GM12865 (cell line): Measurements from ENCODE around the gene KIRREL3.
"Not testable (repeated sequence)": the region's sequence is repeated elsewhere in the genome, so short reads cannot be mapped to it uniquely, and the experiment has no call there.

Experiments used
- DNase-seq: peaks from one replicate; pipeline ENCODE4 v3.0.0; 2010; ENCODE audit warnings: low read depth
- H3K4me3 ChIP-seq: 2 replicates; pipeline ENCODE4 v1.5.1; 2011; ENCODE audit warnings: mild to moderate bottlenecking, low read depth, low read length, control low read depth
- CTCF ChIP-seq: IDR thresholded peaks from 2 replicates; pipeline ENCODE4 v1.5.1; 2011; ENCODE audit warnings: low read length, control low read depth, low read depth, inconsistent platforms; ENCODE audit not compliant: insufficient read depth; ENCODE audit errors: missing control alignments

KIRREL3 gene

GRCh38 chr11:126963603-126964363 lies 36.8 kb downstream of the KIRREL3 start:
- TF ChIP-seq CTCF, result no peak
- no peak overlapping the region for H3K4me3 ChIP-seq
- no peak for DNase-seq

GRCh38 chr11:126963115-126963514 lies 37.5 kb downstream of the KIRREL3 start:
- H3K4me3 ChIP-seq, result no peak overlapping the region
- no peak for TF ChIP-seq CTCF
- no peak for DNase-seq

- no peak for DNase-seq
- TF ChIP-seq CTCF, result no peak
- no peak overlapping the region for H3K4me3 ChIP-seq
These were observed 40.9 kb downstream of the KIRREL3 start for GRCh38 chr11:126959700-126960099.

GRCh38 chr11:126956635-126957034 lies 43.9 kb downstream of the KIRREL3 start:
- no peak for DNase-seq
- no peak overlapping the region for H3K4me3 ChIP-seq
- TF ChIP-seq CTCF, result no peak

- DNase-seq, result not testable (repeated sequence)
These were observed 48.0 kb downstream of the KIRREL3 start for GRCh38 chr11:126952533-126952932.

GRCh38 chr11:126951465-126951864 lies 49.1 kb downstream of the KIRREL3 start:
- TF ChIP-seq CTCF, result no peak
- H3K4me3 ChIP-seq, result no peak overlapping the region
- DNase-seq, result no peak

More at GRCh38 chr11:126952533-126952932, 48.0 kb downstream of the KIRREL3 start:
- H3K4me3 ChIP-seq, result not testable (repeated sequence)

- TF ChIP-seq CTCF, result no peak
- no peak overlapping the region for H3K4me3 ChIP-seq
- DNase-seq, result no peak
These were observed 51.3 kb downstream of the KIRREL3 start for GRCh38 chr11:126949066-126949891.
